Kidney epithelial cell (primary cell): ENCODE results near the gene GPR153. TPM values are rescaled to one million over a fixed set of nuclear protein-coding genes. Genes with fewer than 3 reads are reported as not detected.

ENCODE experiments used
- DNase-seq: peaks from one replicate; pipeline ENCODE4 v3.0.0-alpha.2; 2010; ENCODE audit warnings: low read depth
- H3K27me3 ChIP-seq: 2 replicates; pipeline ENCODE4 v1.6.0; 2011; ENCODE audit warnings: low read length; ENCODE audit not compliant: control insufficient read depth, insufficient read depth
- H3K36me3 ChIP-seq: 2 replicates; pipeline ENCODE4 v1.5.1; 2011; ENCODE audit warnings: low read length; ENCODE audit not compliant: control insufficient read depth, insufficient read depth
- H3K4me3 ChIP-seq: 2 replicates; pipeline ENCODE4 v1.5.1; 2011; ENCODE audit warnings: low read depth, mild to moderate bottlenecking, control low read depth, low read length
- CTCF ChIP-seq: IDR thresholded peaks from 2 replicates; pipeline ENCODE4 v1.5.1; 2011; ENCODE audit warnings: mild to moderate bottlenecking, moderate library complexity, low read length, control low read depth, inconsistent platforms; ENCODE audit not compliant: insufficient read depth, poor library complexity, severe bottlenecking
- total RNA-seq: library from RNA; depleted of rRNA; stranded (reverse); fragments of >200 nt; gene quantifications from 2 replicates; pipeline ENCODE4 v1.2.3, GENCODE V29; 2015

Gene GPR153
- total RNA-seq, 1 donor from 2014 or later = 11.4 TPM

DNA sequence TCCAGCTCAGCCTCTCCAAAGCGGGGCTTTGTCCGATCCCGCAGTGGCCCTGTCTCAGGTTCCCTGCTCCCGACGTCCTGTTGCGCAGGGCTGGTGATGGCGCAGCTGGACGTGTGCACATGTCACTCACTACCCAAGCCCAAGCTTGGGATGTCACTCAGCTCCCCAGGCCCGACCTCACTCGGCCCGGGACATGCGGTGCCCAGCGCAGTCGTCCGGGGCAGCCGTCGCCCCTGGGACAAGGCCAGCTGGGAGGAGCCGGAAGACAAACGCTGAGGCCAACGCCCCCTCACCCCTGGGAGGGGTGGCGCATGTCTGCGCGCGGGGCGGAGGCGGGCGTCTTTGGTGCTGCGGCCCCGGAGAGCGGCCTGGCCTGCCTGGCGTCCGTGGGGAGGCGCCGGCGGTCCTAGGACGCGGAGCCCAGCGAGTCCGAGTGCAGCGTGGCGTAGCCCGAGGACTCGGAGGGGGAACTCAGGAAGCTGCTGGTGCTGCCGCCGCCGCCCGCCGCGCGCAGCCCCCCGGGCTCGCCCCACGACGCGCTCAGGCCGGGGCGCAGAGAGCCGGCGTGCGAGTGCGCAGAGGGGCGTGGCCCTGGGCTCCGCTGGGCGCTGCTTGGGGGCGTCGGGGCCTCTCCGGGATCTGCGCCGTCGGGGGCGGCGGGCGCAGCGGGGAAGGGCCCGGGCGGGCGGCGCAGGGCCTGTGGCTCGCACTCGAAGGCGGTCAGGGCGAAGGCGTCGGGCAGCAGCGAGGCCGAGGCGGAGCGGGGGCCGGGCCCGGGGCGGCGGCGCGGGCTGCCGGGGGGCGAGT is 11.8 kb downstream of the GPR153 start:
- H3K4me3 ChIP-seq = no peak overlapping the region
- peaks cover 59% of the 10 kb centered on the region for H3K27me3 ChIP-seq
- no peaks in the 10 kb centered on the region for H3K36me3 ChIP-seq
- DNase-seq = no peak
- TF ChIP-seq CTCF = no peak

DNA sequence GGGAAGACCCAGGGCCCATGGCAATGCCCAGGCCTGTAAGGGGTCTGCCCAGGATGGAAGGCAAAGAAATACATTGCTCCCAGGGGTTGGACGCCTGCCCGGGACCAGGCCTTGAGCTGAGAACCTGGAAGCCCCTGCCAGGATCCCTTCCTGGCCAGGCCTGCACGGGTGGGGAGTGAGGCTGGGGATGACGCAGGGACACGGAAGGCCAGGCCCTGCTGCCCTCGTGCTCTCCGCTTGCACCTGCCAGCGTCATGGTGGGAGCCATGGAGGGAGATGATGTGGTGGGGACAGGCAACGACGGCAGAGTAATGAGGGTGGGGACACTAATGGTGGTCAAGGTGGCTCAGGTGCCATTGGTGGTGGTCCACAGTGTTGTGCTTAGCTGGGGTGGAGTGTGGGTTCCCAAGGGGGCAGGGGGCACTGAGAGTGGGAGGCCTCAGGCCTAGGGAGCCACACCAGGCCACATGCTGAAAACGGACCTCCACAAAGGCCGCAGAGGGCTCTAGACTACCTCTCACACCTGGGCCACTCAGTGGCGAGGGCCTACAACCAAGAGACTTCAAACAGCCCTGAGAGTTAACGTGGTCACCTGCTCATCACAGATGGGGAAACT is 12.6 kb downstream of the GPR153 start:
- Histone ChIP-seq H3K36me3 (no peaks in the 10 kb centered on the region), H3K27me3 (peaks cover 67% of the 10 kb centered on the region), H3K4me3 (no peak overlapping the region)
- TF ChIP-seq CTCF = no peak
- DNase-seq = no peak

- H3K36me3 ChIP-seq = no peaks in the 10 kb centered on the region
- H3K27me3 ChIP-seq = peaks cover 73% of the 10 kb centered on the region
- no peak for DNase-seq
- H3K4me3 ChIP-seq = no peak overlapping the region
- no peak for TF ChIP-seq CTCF
Observed at GRCh38 chr1:6247651-6248050, 13.2 kb downstream of the GPR153 start.

DNA sequence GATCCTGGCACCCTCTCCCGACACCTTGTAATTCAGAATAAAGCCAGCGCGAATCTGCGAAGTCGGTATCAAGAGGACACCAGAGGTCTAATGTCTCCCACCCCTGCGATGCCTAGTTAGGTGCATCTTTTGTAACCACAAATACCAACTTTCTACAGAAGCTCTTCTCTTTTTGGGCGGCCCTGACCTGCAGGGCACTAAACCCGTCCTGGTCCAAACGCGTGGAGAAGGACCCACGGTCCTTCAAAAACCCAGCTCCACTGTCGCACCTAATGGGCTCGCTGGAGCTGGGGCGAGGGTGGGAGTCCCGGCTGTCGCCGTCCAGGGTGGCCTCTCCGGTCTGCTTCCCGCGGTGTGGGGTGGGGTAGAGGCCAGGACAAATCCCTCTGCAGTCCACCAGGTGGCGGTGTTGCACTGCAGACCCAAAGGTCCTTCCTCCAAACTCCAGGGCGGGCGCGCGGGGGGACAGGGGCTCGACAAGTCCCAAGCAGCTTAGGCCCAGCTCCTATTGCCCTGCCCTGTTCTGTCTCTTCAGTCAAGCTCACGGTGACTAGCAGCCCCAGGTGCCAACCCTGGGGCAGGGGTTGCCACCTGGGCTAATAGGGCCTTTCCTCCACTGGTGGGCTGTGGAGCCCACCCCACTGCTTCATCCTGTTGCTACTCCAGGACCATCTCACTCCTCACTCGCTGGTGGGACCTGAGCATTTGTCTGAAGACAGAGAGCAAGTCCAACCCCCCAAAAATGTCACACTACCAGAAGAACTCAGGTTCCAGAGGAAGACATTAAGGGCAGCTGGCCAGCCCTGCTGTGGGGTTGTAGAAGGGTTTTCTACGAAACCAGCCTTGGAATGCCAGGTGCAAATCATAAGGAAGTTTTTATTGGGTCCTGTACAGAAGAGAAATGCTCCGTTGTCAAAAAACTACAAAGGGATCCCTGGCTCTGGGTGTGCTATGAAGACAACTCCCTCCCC is 14.1 kb downstream of the GPR153 start:
- TF ChIP-seq CTCF = peak; percentile 93
- DNase-seq = no peak
- peaks cover 80% of the 10 kb centered on the region for H3K27me3 ChIP-seq
- no peak overlapping the region for H3K4me3 ChIP-seq
- no peaks in the 10 kb centered on the region for H3K36me3 ChIP-seq

DNA sequence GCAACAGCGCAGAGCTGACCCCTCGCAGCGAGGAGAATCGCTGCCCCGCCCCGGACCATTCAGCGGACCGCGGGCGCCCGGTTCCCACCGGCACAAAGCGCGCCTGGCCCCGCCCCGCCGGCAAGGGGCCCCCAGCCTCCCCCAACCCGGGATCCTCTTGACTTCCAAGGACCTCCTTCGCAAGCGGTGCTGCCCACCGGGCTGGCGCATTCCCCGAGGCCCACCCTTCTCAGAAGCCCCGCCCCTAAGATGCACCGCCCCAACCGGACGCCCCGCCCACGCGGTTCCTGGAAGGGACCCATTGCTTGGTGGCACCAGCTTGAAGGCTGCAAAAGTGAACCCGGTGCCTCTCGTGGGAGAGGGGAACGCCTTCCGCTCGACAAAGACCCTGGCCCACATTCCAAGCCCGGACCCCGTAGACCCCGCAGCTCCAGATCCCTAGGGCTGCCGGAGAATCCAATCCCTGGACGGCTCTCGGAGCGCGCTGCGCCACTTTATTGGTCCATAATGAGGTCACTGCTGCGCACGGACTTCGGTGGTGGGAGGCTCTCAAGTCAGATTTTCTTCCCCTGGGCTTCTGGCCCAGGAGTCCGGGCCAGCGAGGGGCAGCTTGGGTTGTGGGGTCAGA is 14.9 kb downstream of the GPR153 start:
- no peak for DNase-seq
- H3K27me3 ChIP-seq = peaks cover 81% of the 10 kb centered on the region
- H3K4me3 ChIP-seq = no peak overlapping the region

More for the DNA sequence above, 14.9 kb downstream of the GPR153 start:
- no peak for TF ChIP-seq CTCF
- H3K36me3 ChIP-seq = no peaks in the 10 kb centered on the region
